Cardiac fibroblast (primary cell): ENCODE data around the gene LMO7.
A peak's percentile ranks its signal among the peaks of the same experiment; 100 is the strongest.

Experiments used
- DNase-seq, 2 donors: peaks; one replicate each; pipeline versions ENCODE4 v3.0.0 to v3.0.0-alpha.2; 2010; ENCODE audit warnings: low read depth in 2 of 2
- H3K4me3 ChIP-seq, 2 donors: replicated peaks in 1 of 2; 1 replicate in 1 of 2; 2 replicates in 1 of 2; pipeline ENCODE4 v1.5.1; 2011; ENCODE audit warnings: low read depth in 2 of 2, low read length in 2 of 2, mild to moderate bottlenecking in 2 of 2, moderate library complexity in 1 of 2
- TF ChIP-seq, protein P1 (sequence below): IDR thresholded peaks from one replicate; pipeline ENCODE4 v1.5.1; 2011; ENCODE audit warnings: low read depth, mild to moderate bottlenecking, low read length, inconsistent platforms

The LMO7 gene

DNA sequence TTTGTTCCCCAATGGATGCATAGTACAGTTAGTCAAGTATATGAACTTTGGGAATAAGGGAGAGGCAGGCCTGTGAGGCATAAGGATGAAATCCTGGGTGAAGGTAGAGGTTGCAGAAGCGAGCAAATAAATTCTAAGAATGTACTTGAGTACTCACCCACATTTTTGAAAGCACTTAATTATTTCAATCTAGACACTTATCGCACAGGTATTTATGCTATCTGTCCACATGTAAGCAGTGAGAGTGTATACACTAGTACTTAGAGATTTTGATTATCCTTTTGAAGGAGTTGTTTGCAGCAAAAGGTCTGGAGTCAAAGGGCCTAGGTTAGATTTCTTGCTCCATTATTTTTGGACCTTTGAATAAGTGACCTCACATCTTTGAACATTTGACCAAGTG lies 77.7 kb downstream of the LMO7 start:
- TF ChIP-seq, protein P1, sequence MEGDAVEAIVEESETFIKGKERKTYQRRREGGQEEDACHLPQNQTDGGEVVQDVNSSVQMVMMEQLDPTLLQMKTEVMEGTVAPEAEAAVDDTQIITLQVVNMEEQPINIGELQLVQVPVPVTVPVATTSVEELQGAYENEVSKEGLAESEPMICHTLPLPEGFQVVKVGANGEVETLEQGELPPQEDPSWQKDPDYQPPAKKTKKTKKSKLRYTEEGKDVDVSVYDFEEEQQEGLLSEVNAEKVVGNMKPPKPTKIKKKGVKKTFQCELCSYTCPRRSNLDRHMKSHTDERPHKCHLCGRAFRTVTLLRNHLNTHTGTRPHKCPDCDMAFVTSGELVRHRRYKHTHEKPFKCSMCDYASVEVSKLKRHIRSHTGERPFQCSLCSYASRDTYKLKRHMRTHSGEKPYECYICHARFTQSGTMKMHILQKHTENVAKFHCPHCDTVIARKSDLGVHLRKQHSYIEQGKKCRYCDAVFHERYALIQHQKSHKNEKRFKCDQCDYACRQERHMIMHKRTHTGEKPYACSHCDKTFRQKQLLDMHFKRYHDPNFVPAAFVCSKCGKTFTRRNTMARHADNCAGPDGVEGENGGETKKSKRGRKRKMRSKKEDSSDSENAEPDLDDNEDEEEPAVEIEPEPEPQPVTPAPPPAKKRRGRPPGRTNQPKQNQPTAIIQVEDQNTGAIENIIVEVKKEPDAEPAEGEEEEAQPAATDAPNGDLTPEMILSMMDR = no peak
- H3K4me3 ChIP-seq = no peak overlapping the region
- DNase-seq = no peak

DNA sequence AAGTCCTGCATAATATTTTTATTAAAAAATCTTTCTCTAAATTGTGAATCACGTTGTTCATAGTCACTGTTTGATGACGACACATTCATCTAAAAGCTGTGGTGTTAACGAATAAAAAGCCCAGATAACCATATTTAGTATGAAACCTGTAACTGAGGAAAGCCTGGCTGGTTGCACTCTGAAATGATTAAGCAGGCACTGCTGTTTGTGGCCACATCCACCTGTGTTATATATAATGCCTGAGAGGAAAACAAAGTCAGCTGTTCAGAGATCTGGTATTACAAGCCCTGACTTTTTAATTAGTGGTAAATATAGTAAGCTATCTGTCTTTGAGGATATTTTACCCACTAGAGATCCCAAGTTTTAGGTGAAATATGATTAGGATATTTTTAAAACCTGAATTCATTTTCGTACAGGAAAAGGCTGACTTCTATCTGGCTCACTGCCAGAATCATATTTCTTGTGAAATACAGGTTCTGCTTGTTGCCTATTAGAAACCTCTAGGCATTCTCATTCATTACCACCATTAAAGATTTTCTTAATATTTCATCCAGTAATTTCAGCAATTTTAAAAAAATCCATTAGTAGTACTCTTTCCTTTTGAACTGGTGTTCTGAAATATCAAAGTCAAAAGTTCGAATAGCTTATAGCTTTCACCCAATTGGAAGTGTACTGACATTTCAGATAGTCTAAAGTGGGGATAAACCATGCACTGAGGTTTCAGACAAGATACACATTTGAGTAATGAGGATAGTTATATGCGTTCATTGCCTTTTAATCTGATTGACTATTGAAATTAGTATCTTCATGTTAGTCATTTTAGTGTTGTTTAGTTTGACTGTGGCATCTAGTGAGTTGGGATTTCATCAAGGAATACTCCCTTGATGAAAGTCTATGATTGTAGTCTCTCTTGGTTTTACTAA lies 79.7 kb downstream of the LMO7 start:
- TF ChIP-seq, protein P1 = no peak
- no peak overlapping the region for H3K4me3 ChIP-seq
- peak; percentile 44 to 62 for DNase-seq

DNA sequence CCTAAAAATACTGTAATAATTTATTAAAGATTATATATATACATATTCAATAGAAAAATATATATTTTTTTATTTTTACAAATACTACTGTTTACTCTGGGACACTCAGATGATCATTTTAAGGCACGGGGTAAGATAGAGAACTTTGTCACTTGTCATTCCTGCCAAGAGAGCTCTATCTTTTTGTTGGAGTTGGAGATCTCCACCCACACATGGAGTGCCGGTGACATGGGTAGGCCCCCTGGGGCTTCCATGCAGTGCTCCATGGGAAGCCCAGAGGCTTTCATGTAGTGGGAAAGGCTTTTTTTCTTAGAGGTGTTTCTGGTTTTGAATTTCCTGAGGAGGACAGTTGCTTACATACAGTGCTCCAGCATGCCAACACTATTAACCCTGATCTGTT lies 81.4 kb downstream of the LMO7 start:
- TF ChIP-seq, protein P1 = no peak

DNA sequence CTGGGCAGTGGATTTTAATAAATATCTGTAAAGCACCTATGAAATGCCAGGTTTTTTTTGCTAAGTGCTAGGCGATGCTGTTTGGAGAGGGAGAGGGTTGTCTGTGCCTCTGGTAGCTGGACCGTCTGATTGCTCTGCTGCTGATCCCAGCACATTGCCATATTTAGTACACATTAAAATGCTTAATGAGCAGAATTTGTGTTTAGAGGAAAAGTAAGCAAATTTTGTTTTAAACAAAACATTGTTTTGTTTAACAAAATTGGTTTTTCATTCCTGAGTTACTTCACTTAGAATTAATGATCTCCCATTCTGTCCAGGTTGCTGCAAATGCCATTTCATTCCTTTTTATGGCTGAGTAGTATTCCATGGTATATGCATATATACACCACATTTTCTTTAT lies 85.2 kb downstream of the LMO7 start:
- TF ChIP-seq, protein P1 = no peak
- no peak overlapping the region for H3K4me3 ChIP-seq
- DNase-seq = no peak

More for the DNA sequence above, 81.4 kb downstream of the LMO7 start:
- H3K4me3 ChIP-seq = no peak overlapping the region
- DNase-seq = no peak

DNA sequence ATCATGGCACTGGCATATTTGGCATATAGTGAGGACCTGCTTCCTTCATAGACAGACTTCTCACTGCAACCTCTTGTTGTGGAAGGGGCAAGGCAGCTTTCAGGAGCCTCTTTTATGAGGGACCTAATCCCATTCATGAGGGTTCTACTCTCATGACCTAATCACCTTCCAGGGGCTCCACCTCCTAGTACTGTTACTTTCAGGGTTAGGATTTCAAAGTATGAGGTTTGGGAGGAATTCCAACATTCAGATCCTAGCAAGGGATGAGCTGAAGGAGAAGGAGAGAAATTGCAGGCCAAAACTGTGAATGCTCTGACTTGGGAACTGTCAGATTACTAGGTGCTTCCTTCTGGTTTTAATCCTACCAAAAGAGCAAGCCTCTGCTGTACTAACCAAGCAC lies 87.8 kb downstream of the LMO7 start:
- H3K4me3 ChIP-seq = no peak overlapping the region
- TF ChIP-seq, protein P1 = no peak
- no peak for DNase-seq

DNA sequence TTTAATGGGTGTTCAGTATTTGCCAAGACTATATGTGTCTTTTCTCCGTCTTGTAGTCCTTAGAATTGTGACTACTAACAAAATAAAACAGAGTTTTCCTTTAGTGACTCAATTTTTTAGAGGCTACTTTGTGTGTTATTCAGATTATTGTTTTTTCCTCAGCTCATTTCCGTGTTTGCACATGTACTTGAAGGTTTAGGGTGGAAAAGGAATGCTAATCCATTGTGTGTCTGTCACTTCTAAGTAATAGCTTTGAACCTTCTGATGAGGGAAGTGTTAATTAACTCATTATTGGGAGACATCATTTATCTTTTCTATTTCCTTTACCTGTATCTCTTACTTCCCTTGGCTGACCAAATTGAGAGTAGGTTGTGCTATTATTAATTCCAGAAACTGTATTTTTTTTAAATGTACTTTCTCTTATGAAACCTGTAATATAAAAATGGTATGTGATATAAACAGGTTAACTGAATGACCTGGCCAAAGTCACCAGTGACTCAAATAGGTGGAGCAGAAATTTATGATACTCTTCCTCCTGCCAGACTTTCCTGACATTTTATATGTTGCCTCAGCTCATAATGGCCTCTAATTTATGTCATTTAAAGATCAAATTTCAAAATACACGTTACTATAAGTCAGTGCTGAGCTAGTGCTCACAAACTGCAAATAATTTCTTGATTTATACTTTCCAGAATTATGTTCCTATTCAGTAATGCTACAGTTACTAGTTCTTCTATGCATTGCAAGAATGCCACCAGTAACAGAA lies 88.8 kb downstream of the LMO7 start:
- DNase-seq = no peak
- TF ChIP-seq, protein P1 = no peak
- H3K4me3 ChIP-seq = no peak overlapping the region
